Measurements from ENCODE around the gene PKP2.

DNA sequence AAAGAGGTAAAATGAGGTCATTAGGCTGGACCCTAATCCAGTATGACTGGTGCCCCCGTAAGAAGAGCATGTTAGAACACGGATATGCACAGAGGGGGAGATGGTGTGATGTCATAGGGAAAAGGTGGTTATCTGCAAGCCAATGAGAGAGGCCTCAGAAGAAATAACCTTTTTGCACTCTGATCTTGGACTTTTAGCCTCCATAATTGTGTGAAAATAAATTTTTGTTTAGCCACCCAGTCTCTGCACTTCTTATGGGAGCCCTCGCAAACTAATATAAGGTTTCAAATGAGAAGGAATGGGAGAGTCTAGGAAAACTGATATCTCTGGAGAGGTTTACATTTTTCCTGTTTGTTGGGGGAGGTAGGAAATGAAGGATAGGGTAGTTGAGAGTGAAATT is 43.2 kb upstream of the PKP2 start:
- TF ChIP-seq POLR2A (IDR thresholded peaks at IDR 0.05) = no peak
- TF ChIP-seq, protein P1, sequence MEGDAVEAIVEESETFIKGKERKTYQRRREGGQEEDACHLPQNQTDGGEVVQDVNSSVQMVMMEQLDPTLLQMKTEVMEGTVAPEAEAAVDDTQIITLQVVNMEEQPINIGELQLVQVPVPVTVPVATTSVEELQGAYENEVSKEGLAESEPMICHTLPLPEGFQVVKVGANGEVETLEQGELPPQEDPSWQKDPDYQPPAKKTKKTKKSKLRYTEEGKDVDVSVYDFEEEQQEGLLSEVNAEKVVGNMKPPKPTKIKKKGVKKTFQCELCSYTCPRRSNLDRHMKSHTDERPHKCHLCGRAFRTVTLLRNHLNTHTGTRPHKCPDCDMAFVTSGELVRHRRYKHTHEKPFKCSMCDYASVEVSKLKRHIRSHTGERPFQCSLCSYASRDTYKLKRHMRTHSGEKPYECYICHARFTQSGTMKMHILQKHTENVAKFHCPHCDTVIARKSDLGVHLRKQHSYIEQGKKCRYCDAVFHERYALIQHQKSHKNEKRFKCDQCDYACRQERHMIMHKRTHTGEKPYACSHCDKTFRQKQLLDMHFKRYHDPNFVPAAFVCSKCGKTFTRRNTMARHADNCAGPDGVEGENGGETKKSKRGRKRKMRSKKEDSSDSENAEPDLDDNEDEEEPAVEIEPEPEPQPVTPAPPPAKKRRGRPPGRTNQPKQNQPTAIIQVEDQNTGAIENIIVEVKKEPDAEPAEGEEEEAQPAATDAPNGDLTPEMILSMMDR (IDR thresholded peaks at IDR 0.05) = no peak
